ENCODE measurements around the gene PSMD14. TPM values are rescaled to one million over a fixed set of nuclear protein-coding genes. Genes with fewer than 3 reads are reported as not detected.

The PSMD14 gene
- total and polyA plus RNA-seq, 7 experiments from 2014 or later = 13.2 to 69.5 (median 25.1) TPM

GRCh38 chr2:161415034-161415986 is 107.1 kb downstream of the PSMD14 start:
- Mint-ChIP-seq H3K4me3 (peak overlapping the region; percentile 54 to 84 (median 74)), H3K36me3 (peaks cover 0 to 14% (median 0%) of the 10 kb centered on the region in 5 donors), H3K9me3 (peaks cover 0 to 2% (median 0%) of the 10 kb centered on the region in 11 donors), H3K27ac (peak overlapping the region in 1 of 9 donors; percentile 1), H3K4me1 (peaks cover 31 to 54% (median 52%) of the 10 kb centered on the region in 7 donors), H3K27me3 (peaks cover 59 to 65% (median 62%) of the 10 kb centered on the region in 5 donors)
- intact Hi-C loops (cut with micrococcal nuclease) = loop anchor here (1.0 to 10.0 kb wide), 6 partner anchors 11 to 537 kb away; partner anchors contain the start of gene PSMD14 (in 2 of the 2)
- peak; percentile 57 for ATAC-seq
- H3K4me1 ChIP-seq (ENCODE audit: control insufficient read depth in 2 of 2, insufficient read depth in 2 of 2, low read length in 2 of 2) = peaks cover 23 to 31% of the 10 kb centered on the region in 2 donors
- H3K4me3 ChIP-seq (ENCODE audit: low read length) = peak overlapping the region; percentile 43
- H3K9me3 ChIP-seq (ENCODE audit: control insufficient read depth in 2 of 3, low read length in 3 of 3) = no peaks in the 10 kb centered on the region
- POLR2A ChIA-PET = no interaction called here
- no peak overlapping the region for H3K27ac ChIP-seq (ENCODE audit: low read depth, low read length)
- DNase-seq = peak in 2 of 9 donors; percentile 26 to 27
- CTCF ChIA-PET = no interaction called here
- no peaks in the 10 kb centered on the region for H3K36me3 ChIP-seq (ENCODE audit: control insufficient read depth in 2 of 3, insufficient read depth in 3 of 3, low read length in 3 of 3)
- H3K27me3 ChIP-seq (ENCODE audit: control insufficient read depth in 2 of 2, insufficient read depth in 2 of 2, low read length in 2 of 2) = peaks cover 7 to 48% of the 10 kb centered on the region in 2 donors

GRCh38 chr2:161415987-161416707 is 107.9 kb downstream of the PSMD14 start, which contains the start of gene TBR1:
Gene TBR1 (plus strand): TSS chr2:161416297. CDS start chr2:161416411, 114 bp downstream.
- peak in 1 of 9 donors; percentile 31 for DNase-seq
- no peak within 1 kb of the TSS for H3K27ac ChIP-seq (ENCODE audit: low read depth, low read length)
- H3K4me1 Mint-ChIP-seq = peaks cover 32 to 54% (median 52%) of the 10 kb centered on the region in 7 donors
- no peak for ATAC-seq
- ChIA-PET POLR2A (no interaction called here), CTCF (no interaction called here)
- peaks cover 23 to 31% of the 10 kb centered on the region in 2 donors for H3K4me1 ChIP-seq (ENCODE audit: control insufficient read depth in 2 of 2, insufficient read depth in 2 of 2, low read length in 2 of 2)
- H3K4me3 ChIP-seq (ENCODE audit: low read length) = peak within 1 kb of the TSS; percentile 43
- peak within 1 kb of the TSS in 2 of 9 donors; percentile 26 to 48 for H3K27ac Mint-ChIP-seq
- peaks cover 0 to 4% (median 0%) of the 10 kb centered on the region in 11 donors for H3K9me3 Mint-ChIP-seq
- H3K27me3 Mint-ChIP-seq = peaks cover 68 to 73% (median 70%) of the 10 kb centered on the region in 5 donors
- no peaks in the 10 kb centered on the region for H3K36me3 ChIP-seq (ENCODE audit: control insufficient read depth in 2 of 3, insufficient read depth in 3 of 3, low read length in 3 of 3)
- peak within 1 kb of the TSS; percentile 54 to 84 (median 74) for H3K4me3 Mint-ChIP-seq
- H3K27me3 ChIP-seq (ENCODE audit: control insufficient read depth in 2 of 2, insufficient read depth in 2 of 2, low read length in 2 of 2) = peaks cover 7 to 56% of the 10 kb centered on the region in 2 donors
- H3K9me3 ChIP-seq (ENCODE audit: control insufficient read depth in 2 of 3, low read length in 3 of 3) = no peaks in the 10 kb centered on the region
- peaks cover 0 to 14% (median 0%) of the 10 kb centered on the region in 5 donors for H3K36me3 Mint-ChIP-seq
- intact Hi-C loops (cut with micrococcal nuclease) = loop anchor here (1.0 to 10.0 kb wide), 7 partner anchors 8 to 536 kb away; partner anchors contain the start of gene PSMD14 (in 2 of the 2)

GRCh38 chr2:161416708-161417437 is 108.6 kb downstream of the PSMD14 start:
- Histone ChIP-seq H3K27me3 (ENCODE audit: control insufficient read depth in 2 of 2, insufficient read depth in 2 of 2, low read length in 2 of 2) (peaks cover 8 to 57% of the 10 kb centered on the region in 2 donors), H3K4me1 (ENCODE audit: control insufficient read depth in 2 of 2, insufficient read depth in 2 of 2, low read length in 2 of 2) (peaks cover 23 to 31% of the 10 kb centered on the region in 2 donors), H3K27ac (ENCODE audit: low read depth, low read length) (no peak overlapping the region), H3K4me3 (ENCODE audit: low read length) (no peak overlapping the region), H3K9me3 (ENCODE audit: control insufficient read depth in 2 of 3, low read length in 3 of 3) (no peaks in the 10 kb centered on the region), H3K36me3 (ENCODE audit: control insufficient read depth in 2 of 3, insufficient read depth in 3 of 3, low read length in 3 of 3) (no peaks in the 10 kb centered on the region)
- DNase-seq (peak in 1 of 9 donors; percentile 30), ATAC-seq (peak; percentile 18)
- Mint-ChIP-seq H3K4me1 (peaks cover 32 to 54% (median 52%) of the 10 kb centered on the region in 7 donors), H3K9me3 (peaks cover 0 to 8% (median 0%) of the 10 kb centered on the region in 11 donors), H3K4me3 (peak overlapping the region; percentile 11 to 84 (median 73)), H3K36me3 (peaks cover 0 to 14% (median 0%) of the 10 kb centered on the region in 5 donors), H3K27ac (peak overlapping the region in 2 of 9 donors; percentile 26 to 48), H3K27me3 (peaks cover 75 to 81% (median 77%) of the 10 kb centered on the region in 5 donors)
- CTCF ChIA-PET = no interaction called here
- intact Hi-C loops (cut with micrococcal nuclease) = loop anchor here (1.0 to 10.0 kb wide), 5 partner anchors 7 to 535 kb away; partner anchors contain the start of gene PSMD14 (in 1 of the 2)
- POLR2A ChIA-PET = no interaction called here

GRCh38 chr2:161417438-161418274 is 109.4 kb downstream of the PSMD14 start:
- peaks cover 23 to 31% of the 10 kb centered on the region in 2 donors for H3K4me1 ChIP-seq (ENCODE audit: control insufficient read depth in 2 of 2, insufficient read depth in 2 of 2, low read length in 2 of 2)
- no peaks in the 10 kb centered on the region for H3K9me3 ChIP-seq (ENCODE audit: control insufficient read depth in 2 of 3, low read length in 3 of 3)
- peaks cover 11 to 60% of the 10 kb centered on the region in 2 donors for H3K27me3 ChIP-seq (ENCODE audit: control insufficient read depth in 2 of 2, insufficient read depth in 2 of 2, low read length in 2 of 2)
- Mint-ChIP-seq H3K9me3 (peaks cover 0 to 11% (median 0%) of the 10 kb centered on the region in 11 donors), H3K36me3 (peaks cover 0 to 10% (median 0%) of the 10 kb centered on the region in 5 donors), H3K27ac (peak overlapping the region in 1 of 9 donors; percentile 54), H3K4me3 (peak overlapping the region in 7 of 10 donors; percentile 46 to 84 (median 73)), H3K4me1 (peaks cover 32 to 57% (median 52%) of the 10 kb centered on the region in 7 donors), H3K27me3 (peaks cover 83 to 88% (median 85%) of the 10 kb centered on the region in 5 donors)
- ChIA-PET CTCF (no interaction called here), POLR2A (interaction anchor here (0.7 kb wide), 1 partner anchor 709 kb away, joined by 3 read pairs; no protein-coding TSS in a partner anchor)
- H3K36me3 ChIP-seq (ENCODE audit: control insufficient read depth in 2 of 3, insufficient read depth in 3 of 3, low read length in 3 of 3) = no peaks in the 10 kb centered on the region
- H3K4me3 ChIP-seq (ENCODE audit: low read length) = no peak overlapping the region
- DNase-seq (no peak), ATAC-seq (no peak)
- intact Hi-C loops (cut with micrococcal nuclease) = loop anchor here (5.0 to 10.0 kb wide), 4 partner anchors 110 to 535 kb away; partner anchors contain the start of gene PSMD14 (in 1 of the 2)
- H3K27ac ChIP-seq (ENCODE audit: low read depth, low read length) = no peak overlapping the region

GRCh38 chr2:161418275-161418714 is 110.1 kb downstream of the PSMD14 start:
- intact Hi-C loops (cut with micrococcal nuclease) = loop anchor here (5.0 to 10.0 kb wide), 4 partner anchors 111 to 534 kb away; partner anchors contain the start of gene PSMD14 (in 1 of the 2)

More at GRCh38 chr2:161418275-161418714, 110.1 kb downstream of the PSMD14 start:
- Mint-ChIP-seq H3K27me3 (peaks cover 85 to 94% (median 90%) of the 10 kb centered on the region in 5 donors), H3K36me3 (peaks cover 0 to 7% (median 0%) of the 10 kb centered on the region in 5 donors), H3K4me1 (peaks cover 34 to 63% (median 56%) of the 10 kb centered on the region in 7 donors), H3K9me3 (peaks cover 0 to 12% (median 0%) of the 10 kb centered on the region in 11 donors), H3K4me3 (peak overlapping the region in 6 of 10 donors; percentile 7 to 89 (median 60)), H3K27ac (peak overlapping the region in 1 of 9 donors; percentile 54)
- CTCF ChIA-PET = no interaction called here
- ATAC-seq (no peak), DNase-seq (peak in 1 of 9 donors; percentile 20)
- POLR2A ChIA-PET = interaction anchor here (0.7 kb wide), 1 partner anchor 709 kb away, joined by 3 read pairs; no protein-coding TSS in a partner anchor
- Histone ChIP-seq H3K27ac (ENCODE audit: low read depth, low read length) (no peak overlapping the region), H3K27me3 (ENCODE audit: control insufficient read depth in 2 of 2, insufficient read depth in 2 of 2, low read length in 2 of 2) (peaks cover 14 to 66% of the 10 kb centered on the region in 2 donors), H3K9me3 (ENCODE audit: control insufficient read depth in 2 of 3, low read length in 3 of 3) (no peaks in the 10 kb centered on the region), H3K4me3 (ENCODE audit: low read length) (no peak overlapping the region), H3K36me3 (ENCODE audit: control insufficient read depth in 2 of 3, insufficient read depth in 3 of 3, low read length in 3 of 3) (no peaks in the 10 kb centered on the region), H3K4me1 (ENCODE audit: control insufficient read depth in 2 of 2, insufficient read depth in 2 of 2, low read length in 2 of 2) (peaks cover 23 to 33% of the 10 kb centered on the region in 2 donors)
